Glomerular endothelial cell (primary cell): Measurements from ENCODE around the gene CACNA1B. TPM values are rescaled to one million over a fixed set of nuclear protein-coding genes. Genes with fewer than 3 reads are reported as not detected.

Source experiments
- DNase-seq: peaks from one replicate; pipeline ENCODE4 v3.0.0-alpha.2; 2011; ENCODE audit warnings: low read depth, low spot score; ENCODE audit errors: extremely low read depth
- total RNA-seq: library from RNA; depleted of rRNA; stranded (reverse); fragments of >200 nt; gene quantifications from 2 replicates; pipeline ENCODE4 v1.2.3, GENCODE V29; 2015

Gene CACNA1B
- total RNA-seq, 1 donor from 2014 or later = 0.41 TPM

GRCh38 chr9:138049779-138050471, 172.3 kb downstream of the CACNA1B start:
- no peak for DNase-seq

DNA sequence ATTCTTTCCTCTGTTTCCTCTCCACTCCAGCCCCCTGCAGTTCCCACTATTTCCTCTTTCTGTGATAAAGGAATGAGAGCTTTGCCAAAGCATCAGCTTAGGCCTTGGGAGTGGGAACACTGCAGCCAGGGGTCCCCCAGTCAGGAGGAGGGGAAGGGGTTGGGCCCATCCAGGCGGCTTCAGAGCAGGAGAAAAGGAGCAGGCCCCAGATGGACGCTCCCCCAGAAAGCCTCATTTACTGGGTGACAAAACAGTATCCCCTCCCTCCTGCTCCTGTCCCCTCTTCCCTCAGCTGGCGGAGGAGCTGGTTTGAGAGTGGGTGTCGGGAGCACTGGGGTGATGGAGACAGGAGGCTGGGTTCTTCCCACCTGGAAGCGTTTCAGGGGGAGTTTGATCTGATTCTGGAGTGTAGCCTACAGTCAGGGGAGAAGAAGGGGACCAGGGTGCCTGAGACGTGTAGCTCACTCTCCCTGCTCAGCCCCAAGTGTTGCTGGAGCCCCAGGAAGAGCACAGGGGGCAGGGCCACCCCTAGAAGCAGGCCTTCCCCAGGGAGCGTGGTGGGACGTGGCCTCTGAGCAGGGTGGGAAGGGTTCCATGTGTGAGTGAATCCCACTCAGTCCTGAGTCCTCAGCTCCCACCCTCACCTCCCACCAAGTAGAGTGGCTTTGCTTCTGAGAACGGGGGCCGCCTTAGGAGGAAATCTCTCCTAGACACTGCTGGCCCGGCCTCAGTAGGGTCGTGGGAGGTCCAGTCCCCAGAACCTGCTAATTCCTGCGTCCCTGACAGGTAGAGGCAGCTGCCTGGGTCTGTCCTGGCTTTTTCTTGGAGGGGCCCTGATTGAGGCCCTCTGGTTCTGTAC, 173.1 kb downstream of the CACNA1B start:
- no peak for DNase-seq

GRCh38 chr9:138051586-138052321, 174.2 kb downstream of the CACNA1B start:
- no peak for DNase-seq

DNA sequence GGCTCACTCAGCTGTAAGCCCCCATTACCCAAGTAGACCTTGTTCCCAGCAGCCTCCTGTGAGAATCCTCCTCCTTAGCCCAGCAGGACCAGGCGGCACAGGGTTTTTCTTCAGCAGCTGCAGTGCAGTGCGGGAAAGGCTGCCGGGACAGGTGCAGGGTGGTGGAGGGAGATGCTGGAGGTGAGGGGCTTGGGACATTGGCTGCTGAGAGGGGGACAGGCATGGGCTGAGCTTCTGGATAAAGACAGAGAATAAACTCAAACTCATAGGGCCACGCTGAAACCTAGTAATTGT, 174.7 kb downstream of the CACNA1B start:
- DNase-seq = no peak

DNA sequence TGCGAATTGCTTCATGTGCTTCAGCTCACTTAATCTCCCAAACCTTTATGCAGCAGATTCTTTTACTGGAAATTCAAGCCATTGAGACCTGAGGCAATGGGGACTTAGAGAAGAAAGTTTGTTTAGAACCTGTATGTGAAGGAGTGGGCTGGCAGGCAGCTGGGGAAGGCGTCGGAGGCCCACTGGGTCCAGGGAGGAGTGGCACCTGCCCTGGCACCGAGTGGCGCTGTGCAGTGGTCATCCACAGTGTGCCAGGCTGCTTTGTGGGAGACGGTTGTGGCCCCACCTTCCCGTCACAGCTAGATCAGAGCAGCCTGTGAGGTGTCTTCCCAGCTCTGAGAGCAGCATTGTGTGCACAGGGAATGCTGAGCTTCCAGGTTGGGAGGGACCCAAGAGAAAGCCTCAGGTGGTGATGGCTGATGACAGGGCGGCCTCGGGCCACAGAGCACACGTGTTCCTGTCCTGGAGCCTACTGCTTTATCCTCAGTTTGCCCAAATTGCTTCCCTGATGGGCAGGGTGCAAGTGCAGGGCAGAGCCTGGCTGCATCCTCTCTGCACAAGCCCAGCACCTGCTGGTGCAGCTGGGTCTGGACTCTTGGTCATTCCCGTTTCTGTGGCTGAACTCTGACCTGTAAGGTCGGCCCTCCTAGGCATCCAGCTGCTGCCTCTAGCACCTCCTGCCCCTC, 175.2 kb downstream of the CACNA1B start:
- no peak for DNase-seq

GRCh38 chr9:138053321-138053868, 175.8 kb downstream of the CACNA1B start:
- DNase-seq = no peak

DNA sequence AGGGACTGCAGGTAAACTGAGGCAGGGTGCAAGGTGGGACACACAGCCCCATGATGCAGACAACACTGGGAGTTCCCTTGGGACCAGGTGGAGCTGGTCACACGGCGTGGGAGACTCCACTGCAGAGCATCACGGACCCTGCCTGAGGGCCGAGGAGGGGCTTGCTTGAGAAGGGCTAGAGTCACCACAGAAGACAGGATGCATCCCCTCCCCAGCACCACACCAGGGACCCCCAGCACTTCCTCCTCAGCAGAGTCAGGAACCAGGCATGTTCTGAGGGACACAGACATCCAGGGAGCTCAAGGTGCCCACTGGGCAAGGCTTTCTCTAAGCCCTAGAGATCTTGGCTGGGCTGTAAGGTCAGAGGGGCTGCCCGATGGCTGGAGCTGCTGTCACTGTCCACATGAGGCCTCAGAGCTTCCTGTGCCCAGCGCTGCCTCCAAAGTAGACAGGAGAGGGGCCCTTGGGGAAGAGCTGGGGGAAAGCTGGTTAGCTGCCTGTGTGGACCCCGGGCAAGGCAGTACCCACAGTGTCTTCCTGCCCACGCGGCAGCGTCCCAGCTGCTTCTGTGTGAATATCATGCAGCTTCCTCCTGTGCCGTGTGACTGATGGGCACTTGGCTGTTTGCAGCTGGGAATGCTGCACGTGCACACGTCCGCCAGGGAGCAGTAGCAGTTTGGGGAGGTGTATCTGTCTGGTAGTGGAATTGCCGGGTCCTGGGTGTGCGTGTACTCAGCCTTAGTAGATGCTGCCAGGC, 176.6 kb downstream of the CACNA1B start:
- no peak for DNase-seq

GRCh38 chr9:138057726-138058125, 180.1 kb downstream of the CACNA1B start:
- DNase-seq = no peak

- no peak for DNase-seq
Measured at GRCh38 chr9:138058181-138058580, 180.6 kb downstream of the CACNA1B start.

GRCh38 chr9:138059196-138059595, 181.6 kb downstream of the CACNA1B start:
- DNase-seq = no peak

GRCh38 chr9:138060365-138060764, 182.8 kb downstream of the CACNA1B start:
- DNase-seq = no peak

- no peak for DNase-seq
Measured at GRCh38 chr9:138060881-138061280, 183.3 kb downstream of the CACNA1B start.

DNA sequence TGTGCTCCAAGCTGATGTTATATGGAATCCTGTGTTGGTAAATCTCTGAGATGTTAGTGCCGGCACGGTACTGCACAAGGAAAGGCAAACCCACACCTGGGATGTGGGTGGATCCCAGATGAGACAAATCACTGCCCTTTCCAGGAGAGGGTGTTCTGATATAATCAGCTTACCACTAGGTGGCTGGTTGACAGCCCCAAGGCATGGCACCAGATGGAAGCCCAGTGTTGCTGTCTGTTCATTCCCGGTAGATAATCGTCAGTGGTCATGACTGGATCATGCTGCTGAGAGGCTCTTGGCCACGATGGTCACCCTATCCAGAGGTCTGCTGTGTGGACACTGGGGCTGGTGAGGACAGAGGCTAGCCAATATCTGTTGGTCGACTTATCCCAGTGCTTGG, 184.0 kb downstream of the CACNA1B start:
- DNase-seq = no peak

DNA sequence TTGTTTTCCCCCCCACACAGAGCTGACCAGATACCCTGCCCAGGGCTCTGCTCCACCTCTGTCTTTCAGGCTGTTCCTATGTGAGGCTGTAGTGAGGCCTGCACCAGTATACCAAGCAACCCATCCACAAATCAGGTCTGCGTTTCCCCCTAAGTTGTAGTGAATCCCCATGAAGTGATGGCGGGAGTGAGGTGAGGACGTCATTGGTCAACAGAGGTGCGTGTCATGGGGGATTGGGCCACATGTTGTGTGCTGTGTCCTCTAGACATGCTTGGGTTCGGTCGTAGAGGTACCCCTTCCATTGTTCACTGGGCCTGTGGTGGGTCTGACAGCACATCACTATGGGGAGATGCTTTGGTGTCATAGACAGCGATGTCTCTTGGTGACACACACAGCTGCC, 184.6 kb downstream of the CACNA1B start:
- DNase-seq = no peak

DNA sequence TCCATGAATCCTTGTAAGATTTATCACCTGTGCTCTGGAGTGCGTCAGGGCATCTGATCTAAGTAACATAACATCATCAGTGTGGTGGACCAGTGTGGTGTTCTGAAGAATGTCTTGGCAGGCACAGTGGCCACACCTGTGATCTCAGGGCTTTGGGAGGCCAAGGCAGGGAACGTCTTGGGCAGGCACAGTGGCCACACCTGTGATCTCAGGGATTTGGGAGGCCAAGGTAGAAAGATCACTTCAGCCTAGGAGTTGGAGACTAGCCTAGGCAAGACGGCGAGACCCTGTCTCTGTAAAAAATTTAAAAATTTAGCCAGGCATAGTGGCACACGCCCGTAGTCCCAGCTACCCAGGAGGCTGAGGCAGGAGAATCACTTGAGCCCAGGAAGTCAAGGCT, 185.5 kb downstream of the CACNA1B start:
- no peak for DNase-seq

DNA sequence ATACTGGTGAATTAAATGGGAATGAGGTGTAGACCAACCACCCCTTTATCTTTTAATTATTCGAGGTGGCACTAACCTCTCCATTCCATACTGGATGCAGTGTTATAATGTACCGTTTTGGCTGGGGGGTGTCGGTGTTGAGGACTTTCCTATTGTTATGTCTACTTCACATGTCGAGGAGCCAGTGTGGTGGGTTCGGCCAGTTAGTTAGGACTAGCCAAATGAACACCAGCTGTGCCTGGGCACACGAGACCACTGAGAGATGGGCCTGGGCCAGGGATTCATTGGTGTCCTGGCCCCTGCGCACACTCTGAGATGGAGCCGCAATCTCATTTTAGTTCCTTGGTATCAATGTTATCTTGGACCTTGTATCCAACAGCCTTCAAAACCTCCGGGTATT, 186.2 kb downstream of the CACNA1B start:
- no peak for DNase-seq

DNA sequence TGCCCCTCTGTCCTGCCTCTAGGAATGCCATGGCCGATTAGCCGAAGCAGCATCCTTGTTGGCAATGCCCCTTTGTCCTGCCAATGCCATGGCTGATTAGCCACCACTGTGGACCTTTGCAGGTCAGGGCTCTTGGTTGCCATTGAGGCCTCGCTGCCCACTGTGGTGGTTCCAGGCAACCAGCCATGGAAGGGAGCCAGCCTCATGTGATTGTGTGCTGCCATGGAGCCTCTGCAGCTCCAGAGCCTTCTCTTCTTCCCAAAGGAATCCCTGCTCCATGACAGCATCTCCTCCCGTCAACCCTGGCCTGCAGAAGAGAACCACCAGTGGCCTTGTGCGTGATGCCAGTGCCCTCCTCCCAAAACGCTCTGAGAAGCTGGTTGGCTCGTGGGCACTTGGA, 187.0 kb downstream of the CACNA1B start:
- DNase-seq = no peak

DNA sequence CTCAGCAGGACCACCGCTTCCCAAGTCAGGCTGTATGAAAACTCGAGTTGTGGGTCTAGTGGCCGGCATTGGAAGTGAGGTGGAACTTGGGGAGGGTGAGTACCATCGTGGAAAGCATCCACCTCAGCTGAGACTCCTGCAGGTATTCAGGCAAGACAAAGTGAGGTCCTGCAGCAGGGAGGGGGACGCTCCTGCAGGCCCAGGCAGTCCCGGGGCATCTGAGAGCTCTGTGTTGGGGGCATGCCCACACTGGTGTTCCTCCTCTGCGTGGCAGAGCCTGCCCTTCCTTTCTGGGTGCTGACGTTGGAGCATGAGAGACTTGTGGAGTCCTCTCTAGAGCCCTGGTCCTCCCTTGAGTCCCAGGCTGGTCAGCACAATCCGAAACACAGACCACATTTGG, 187.7 kb downstream of the CACNA1B start:
- DNase-seq = no peak

DNA sequence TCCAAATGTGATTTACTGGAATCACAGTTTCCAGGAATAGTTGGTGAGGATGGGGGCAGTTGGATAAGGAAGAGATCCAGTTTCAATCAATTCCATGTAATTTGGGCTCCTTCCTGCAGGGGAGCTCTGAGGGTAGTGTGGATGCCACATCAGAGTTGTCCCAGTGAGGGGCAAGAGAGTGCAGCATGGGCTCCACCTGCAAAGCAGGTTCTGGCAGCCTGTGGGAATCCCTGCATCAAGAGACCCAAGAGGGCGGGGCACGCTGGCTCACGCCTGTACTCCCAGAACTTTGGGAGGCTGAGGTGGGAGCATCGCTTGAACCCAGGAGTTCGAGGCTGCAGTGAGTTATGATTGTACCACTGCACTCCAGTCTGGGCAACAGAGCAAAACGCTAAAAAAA, 188.5 kb downstream of the CACNA1B start:
- DNase-seq = no peak
